Neural cell (in vitro differentiated cells): Measurements from ENCODE around the gene AP3S2.

ENCODE experiments used
- EP300 ChIP-seq: fragments of 450-650 bp; conservative IDR thresholded peaks from 2 replicates; pipeline ENCODE4 v1.6.1; 2014; ENCODE audit warnings: antibody characterized with exemption, mild to moderate bottlenecking, moderate library complexity; ENCODE audit not compliant: poor library complexity, severe bottlenecking
- EZH2 ChIP-seq: fragments of 200-600, 300-800 bp; shearing (Covaris generic), sonication (generic); IDR thresholded peaks from 2 replicates; pipeline ENCODE4 v1.6.1; 2014; ENCODE audit warnings: antibody characterized with exemption, low read length, borderline replicate concordance, mild to moderate bottlenecking; ENCODE audit not compliant: insufficient read depth, poor library complexity, severe bottlenecking
- POLR2AphosphoS5 ChIP-seq: IDR thresholded peaks from 2 replicates; pipeline ENCODE4 v1.6.1; 2012
- RAD21 ChIP-seq: fragments of 450-650 bp; conservative IDR thresholded peaks from 2 replicates; pipeline ENCODE4 v1.6.1; 2014; ENCODE audit warnings: antibody characterized with exemption, mild to moderate bottlenecking, moderate library complexity
- TAF1 ChIP-seq: IDR thresholded peaks from 2 replicates; pipeline ENCODE4 v1.6.1; 2012; ENCODE audit warnings: low read depth
- TF ChIP-seq, protein P1 (sequence below): IDR thresholded peaks from 2 replicates; pipeline ENCODE4 v1.6.1; 2012; ENCODE audit warnings: borderline replicate concordance
- TF ChIP-seq, protein P2 (sequence below): fragments of 450-650 bp; IDR thresholded peaks from 2 replicates; pipeline ENCODE4 v1.5.1; 2014; ENCODE audit warnings: antibody characterized with exemption, mild to moderate bottlenecking, moderate library complexity; ENCODE audit not compliant: poor library complexity, severe bottlenecking

DNA sequence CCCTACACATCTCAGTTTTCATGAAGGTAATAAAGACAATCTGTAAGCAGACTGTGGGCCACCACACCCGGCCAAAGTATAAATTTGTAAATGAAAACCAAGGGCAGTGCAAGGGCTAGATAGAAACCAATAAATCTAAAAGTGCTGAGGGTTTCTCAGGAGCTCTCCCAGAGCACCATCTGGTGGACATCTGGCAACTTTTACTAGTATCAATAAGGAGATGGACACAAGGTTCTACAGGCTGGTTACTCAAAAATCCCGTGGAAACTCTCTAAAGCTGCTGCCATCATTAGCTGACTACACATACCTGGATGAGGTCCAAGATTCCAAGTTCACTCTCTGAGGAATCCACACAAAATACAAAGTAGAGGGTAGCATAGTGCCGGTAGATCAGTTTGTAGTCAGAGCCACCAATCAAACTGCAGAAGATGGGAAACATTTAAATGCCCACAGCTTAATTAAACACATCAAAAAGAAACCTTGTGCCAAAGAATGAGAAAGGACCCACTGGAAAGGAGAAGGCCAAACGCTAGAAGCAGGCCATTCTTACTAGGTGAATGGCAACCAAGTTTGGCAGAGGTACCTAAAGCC is 5.5 kb downstream of the AP3S2 start:
- TF ChIP-seq, protein P1, sequence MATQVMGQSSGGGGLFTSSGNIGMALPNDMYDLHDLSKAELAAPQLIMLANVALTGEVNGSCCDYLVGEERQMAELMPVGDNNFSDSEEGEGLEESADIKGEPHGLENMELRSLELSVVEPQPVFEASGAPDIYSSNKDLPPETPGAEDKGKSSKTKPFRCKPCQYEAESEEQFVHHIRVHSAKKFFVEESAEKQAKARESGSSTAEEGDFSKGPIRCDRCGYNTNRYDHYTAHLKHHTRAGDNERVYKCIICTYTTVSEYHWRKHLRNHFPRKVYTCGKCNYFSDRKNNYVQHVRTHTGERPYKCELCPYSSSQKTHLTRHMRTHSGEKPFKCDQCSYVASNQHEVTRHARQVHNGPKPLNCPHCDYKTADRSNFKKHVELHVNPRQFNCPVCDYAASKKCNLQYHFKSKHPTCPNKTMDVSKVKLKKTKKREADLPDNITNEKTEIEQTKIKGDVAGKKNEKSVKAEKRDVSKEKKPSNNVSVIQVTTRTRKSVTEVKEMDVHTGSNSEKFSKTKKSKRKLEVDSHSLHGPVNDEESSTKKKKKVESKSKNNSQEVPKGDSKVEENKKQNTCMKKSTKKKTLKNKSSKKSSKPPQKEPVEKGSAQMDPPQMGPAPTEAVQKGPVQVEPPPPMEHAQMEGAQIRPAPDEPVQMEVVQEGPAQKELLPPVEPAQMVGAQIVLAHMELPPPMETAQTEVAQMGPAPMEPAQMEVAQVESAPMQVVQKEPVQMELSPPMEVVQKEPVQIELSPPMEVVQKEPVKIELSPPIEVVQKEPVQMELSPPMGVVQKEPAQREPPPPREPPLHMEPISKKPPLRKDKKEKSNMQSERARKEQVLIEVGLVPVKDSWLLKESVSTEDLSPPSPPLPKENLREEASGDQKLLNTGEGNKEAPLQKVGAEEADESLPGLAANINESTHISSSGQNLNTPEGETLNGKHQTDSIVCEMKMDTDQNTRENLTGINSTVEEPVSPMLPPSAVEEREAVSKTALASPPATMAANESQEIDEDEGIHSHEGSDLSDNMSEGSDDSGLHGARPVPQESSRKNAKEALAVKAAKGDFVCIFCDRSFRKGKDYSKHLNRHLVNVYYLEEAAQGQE, result no peak
- TF ChIP-seq, protein P2, sequence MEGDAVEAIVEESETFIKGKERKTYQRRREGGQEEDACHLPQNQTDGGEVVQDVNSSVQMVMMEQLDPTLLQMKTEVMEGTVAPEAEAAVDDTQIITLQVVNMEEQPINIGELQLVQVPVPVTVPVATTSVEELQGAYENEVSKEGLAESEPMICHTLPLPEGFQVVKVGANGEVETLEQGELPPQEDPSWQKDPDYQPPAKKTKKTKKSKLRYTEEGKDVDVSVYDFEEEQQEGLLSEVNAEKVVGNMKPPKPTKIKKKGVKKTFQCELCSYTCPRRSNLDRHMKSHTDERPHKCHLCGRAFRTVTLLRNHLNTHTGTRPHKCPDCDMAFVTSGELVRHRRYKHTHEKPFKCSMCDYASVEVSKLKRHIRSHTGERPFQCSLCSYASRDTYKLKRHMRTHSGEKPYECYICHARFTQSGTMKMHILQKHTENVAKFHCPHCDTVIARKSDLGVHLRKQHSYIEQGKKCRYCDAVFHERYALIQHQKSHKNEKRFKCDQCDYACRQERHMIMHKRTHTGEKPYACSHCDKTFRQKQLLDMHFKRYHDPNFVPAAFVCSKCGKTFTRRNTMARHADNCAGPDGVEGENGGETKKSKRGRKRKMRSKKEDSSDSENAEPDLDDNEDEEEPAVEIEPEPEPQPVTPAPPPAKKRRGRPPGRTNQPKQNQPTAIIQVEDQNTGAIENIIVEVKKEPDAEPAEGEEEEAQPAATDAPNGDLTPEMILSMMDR, result no peak
- TF ChIP-seq EZH2 (no peak), POLR2AphosphoS5 (no peak), EP300 (no peak), RAD21 (no peak), TAF1 (no peak)
